GM18873 (cell line): ENCODE results near the gene HJURP.

Experiments
- ATAC-seq: cut with Tn5 transposase; IDR thresholded peaks from one replicate; pipeline ENCODE4 v1.9.1; 2021; ENCODE audit warnings: mild to moderate bottlenecking, moderate library complexity, moderate number of reproducible peaks; ENCODE audit not compliant: unreplicated experiment, low FRiP score

HJURP gene

DNA sequence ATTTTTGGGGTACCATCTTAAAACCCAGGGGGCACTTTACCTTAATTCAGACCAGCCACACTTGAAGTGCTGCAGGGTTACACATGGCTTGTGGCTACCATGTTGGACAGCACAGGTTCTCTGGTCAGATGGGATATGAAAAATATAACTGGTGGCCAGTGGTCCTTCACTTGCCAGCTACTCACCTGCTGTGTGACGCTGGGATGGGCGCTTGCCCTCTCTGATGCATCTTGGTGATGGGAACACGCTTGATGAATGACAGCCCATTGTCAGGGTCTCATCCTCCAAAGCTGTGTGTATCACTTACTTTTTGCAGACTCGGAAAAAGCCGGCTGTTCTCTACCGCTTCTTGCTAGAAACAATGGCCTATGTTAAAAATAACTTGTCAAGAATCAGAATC is 22.5 kb downstream of the HJURP start:
- no peak for ATAC-seq

DNA sequence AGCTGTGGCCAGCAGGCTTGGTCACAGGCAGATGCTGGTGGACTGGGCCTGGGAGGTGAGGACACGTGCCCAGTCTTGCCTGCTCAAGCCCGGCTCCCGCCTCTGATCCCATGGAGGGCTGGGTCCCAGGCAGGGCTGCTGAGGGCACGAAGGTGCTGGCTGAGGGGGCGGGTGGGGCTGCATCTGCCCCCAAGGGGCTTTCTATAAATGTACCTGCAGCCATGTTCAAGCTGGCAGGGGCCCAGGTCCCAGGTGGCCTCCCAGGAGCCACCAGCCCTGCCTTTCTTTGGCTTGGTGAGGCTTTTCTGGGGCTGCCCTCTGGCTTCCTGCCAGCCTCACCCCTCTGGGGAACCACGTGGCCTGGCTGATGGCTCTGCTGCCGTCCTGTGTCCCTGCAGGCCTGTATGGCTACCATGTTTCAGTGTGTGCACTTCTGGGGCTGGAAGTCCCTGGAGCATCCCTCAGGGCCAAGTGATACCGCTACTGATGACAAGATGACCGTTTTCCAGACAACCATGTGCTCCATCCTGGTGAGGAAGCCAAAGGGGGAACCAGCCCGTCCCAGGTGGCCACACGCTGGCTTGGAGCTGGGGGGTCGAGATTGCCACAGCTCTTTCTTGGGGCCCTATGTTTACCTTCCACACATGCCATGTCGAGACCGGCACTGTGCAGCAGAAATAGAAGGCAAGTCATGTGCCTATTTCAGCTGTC is 23.2 kb downstream of the HJURP start:
- ATAC-seq: no peak

DNA sequence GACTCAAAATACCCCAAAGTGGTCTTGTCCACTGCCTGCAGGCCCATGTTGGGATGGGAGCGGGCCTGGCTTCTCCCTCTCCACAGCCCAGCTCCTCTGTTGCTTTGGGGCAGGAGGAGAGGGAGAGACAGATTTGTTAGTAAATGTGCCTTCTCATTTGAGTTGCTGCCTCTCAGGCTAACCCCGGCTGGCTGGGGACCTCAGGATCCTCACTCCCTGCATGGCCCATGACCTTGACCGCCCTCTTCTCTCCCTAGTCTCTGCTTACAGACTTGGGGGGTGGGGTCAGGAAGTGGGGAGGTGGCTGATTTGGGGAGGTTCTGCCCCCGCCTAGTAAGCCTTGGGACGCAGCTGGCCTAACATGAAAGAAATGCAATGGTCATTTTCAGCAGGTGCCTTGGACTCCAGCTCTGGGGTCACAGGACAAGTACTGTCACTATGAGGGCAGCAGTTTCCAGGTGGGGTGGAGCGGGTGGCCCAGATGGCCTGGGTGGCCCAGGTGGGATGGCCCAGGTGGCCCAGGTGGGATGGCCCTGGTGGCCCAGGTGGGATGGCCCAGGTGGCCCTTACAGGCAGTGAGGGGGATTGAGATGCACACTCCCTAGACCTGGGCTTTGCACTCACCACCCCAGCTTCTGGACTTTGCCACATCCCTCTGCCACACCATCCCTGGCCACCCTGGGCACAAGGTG is 24.1 kb downstream of the HJURP start:
- no peak for ATAC-seq

DNA sequence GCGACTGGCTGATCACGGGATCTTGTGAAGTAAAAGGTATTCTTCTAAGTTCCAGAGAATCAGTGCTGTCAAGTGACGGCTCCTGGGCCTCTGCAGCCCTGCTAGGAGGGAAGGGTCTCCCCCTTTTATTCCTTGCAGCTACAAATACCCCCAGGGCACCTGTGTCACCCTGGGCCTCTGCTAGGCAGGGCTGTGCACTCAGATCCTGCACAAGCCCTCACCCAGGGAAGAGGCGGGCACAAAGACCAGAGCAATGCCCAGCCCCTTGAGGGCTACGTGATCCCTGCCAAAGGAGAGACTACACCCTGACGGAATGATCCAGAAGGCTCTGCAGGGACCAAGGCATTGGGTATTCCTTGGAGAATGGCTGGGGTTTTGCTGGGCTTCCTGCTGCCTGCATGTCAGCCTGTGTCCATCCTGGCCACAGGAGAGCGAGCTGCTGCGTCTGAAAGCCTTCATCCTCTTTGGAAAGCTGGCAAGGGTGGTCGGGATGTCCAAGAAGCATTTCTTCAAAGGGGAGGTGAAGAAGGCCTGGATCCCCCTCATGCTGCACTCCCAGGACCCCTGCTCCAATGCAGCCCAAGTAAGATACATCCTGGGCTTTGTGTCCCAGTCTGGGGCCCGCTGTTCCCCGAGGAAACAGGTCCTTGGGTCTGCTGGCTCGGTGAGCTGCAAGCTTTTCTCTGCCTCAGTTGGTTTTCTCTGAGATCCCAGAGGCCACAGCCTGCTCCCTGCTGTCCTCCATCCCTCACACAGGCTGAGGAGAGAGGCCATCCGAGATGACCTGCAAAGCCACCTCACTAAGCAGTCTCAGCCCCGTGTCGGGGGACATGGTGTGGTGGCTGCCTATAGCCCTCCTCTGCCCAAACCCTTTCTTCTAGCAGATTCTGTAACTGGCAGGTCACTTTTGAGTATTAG is 24.9 kb downstream of the HJURP start:
- ATAC-seq: no peak

DNA sequence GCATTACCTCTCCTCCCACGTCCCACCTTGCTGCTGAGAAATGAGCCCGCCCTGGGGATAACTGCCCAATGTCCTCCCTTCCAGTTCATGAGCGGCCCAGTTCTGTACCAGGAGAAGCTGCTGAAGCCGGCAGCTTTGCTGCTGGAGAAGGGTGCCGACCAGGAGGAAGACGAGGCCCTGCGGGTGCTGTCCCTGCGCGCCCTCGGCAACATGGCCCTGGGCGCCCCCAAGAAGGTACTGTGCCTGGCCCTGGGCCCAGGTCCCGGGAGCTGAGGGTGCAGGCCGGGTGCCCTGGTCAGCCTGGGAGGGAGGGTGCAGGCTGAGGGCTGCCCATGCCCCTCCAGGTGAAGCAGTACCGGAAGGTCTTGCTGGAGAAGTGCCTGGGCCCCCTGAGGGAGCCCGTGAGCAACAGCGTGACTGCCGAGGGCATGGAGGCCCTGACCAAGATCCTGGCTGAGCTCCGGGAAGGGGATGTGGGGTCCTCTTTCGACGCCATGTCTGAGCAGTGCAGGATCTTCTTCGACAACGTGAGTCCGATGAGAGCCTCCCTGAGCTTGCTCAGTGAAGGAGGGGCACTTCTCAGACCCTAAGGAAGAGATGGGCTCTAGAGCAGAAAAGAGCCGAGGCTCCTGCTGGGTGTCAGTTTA is 25.7 kb downstream of the HJURP start:
- no peak for ATAC-seq

DNA sequence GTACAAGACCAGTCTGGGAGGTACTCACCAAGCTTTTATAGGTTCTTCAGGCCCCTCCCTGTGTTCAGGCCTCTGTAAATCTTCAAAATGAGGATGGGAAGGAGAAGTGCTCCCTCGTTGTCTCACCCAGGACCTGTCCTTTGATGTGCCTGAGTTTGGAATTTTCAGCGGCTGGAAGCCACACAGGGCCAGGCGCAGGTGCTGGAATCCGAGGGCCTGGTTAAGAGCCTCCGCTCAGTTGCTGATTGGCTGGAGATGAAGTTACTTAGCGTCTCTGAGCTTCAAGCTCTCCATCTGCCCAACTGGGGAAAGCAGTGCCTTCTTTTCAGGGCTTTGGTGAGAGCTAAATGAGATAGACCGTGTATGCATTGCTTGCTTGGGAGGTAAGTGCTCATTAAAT is 30.0 kb downstream of the HJURP start:
- ATAC-seq: no peak

DNA sequence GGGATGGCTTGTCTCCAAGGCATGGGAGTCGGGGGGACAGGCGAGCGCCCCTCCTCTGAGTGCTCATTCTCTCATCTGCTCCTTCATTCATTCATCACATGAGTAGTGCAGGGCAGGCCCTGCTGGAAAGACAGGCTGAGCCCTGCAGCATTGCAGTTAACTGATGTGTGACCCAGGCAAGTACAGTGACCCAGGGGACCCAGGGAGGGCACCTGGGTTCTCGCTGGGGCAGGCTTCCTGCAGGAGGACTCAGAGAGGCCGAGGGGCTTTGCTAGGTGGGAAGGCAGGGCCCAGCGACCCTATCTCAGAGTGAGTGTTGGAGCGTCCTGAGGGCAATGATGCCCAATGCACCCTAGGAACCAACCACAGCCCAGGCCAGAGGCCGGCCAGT is 30.6 kb downstream of the HJURP start:
- ATAC-seq: no peak

DNA sequence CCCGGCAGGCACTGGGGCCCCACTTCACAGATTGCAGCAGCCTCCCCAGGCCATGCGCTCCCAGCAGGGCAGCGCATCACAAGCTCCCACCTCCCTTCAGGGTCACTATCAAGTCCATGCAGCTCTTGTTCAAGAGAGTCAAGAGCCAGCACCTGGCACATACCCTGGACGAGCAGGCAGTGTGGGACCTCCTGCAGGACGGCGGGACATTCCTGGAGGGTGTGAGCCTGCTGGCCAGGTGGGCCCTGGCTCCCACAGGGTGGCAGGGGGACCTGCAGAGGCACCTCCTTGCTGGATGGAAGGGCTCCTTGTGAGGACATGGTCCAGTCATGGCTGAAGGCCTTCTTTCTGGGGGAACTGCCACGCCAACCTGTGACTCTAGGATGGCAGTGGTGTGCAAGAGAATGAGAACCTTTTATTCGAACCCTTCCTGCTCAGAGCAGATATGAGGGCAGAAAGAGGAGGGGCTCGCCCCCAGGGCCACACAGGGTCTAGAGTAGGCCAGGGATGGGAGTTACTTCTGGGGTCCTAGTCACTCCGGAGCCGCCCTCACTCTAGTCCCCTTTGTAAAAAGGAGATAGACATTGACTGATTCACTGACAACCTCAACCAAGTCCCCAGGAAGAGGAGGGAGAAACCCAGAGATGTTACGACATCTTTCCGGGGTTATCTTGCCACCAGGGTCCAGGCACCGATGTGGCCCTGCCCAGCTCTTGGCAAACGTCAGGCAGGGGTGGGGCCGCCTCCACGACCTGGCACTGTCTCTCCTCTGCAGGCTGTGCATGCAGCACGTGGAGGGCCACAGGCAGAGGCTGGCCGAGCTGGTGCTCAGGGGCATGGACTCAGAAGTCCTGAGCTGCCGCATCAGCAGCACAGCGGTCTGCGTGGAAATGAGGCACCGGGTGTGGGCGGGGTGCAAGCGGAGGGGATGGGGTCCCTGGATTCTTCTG is 31.3 kb downstream of the HJURP start:
- no peak for ATAC-seq

DNA sequence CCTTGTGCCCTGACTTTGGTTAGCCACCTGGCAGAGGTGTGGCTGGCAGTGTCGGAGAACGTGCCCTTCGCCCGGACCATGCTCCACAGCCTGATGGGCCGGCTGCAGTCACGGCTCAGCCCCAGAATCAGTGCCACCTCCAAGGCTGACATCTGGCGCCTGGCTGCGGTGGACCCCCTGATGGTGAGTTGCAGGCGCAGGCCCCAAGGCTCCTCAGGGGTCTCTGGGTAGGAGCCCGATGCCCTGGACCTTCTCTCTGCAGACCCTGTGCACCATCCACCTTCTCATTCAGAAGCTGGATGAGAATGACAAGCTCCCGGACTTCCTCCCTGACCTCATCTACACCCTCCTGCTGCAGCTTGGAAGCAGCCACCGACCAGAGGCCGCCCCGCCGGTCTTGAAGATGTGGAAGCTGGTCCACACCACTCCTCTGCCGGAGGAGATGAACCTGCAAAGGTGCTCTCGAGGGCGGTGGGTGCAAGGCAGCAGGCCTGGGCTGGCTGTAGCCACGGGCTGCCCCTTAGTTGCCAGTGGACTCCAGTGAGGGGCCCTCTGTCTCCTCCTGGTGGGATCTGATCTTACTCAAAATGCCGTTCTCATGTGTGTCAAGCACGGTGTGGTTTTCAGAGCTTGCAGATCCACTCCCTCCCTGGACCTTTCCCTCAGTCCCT is 32.1 kb downstream of the HJURP start:
- no peak for ATAC-seq

DNA sequence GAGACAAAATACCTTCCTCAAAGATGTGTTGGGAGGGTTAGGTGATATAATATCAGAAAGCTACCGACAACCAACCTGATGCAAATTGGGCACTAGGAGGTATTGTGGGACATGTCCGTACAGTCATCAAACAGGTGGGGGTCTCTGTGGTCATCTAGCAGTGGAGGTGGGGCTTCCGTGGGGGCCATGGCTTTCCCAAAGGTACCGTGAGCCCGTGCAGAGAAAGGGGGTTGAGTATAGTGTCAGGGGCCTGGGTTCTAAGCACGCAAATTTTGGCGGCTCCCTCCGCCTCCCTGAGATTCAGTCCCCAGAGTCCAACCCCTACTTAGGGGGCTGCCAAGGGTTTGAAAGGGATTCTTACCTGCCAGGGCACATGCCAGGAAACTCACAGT is 32.6 kb downstream of the HJURP start:
- ATAC-seq: no peak

DNA sequence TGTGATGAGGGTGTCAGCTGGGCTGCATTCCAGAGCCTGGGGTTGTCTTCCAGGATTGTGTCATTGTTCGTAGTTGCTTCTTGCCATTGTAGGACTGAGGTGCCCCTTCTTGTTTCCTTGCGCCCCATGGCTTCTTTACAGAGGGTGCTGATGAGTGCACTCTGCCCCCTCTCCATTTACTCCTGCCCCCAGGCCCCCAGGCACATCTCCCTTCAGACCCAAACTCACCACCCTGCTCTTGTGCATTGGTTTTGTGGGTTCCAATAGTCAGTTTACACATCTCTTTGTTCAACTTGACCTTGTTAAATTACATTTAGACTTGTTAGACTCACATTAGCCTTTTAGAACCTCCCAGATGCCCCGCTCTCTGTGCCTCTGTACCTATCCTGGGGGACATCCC is 33.1 kb downstream of the HJURP start:
- no peak for ATAC-seq

DNA sequence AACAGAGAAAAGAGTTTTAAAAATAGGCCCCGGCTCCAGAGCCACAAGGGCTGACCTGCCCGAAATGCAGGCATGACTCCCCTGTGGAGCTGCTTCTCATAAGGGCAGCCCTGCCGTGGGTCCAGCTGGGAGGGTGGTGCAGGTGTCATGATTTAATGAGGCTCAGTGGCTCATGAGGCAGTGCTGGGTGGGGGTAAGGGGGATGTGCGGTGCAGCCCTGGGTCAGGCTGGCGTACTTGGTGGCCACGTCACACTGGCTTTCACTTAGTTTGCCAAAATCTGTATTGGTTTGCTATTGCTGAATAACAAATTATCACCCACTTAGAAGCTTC is 33.6 kb downstream of the HJURP start:
- no peak for ATAC-seq

DNA sequence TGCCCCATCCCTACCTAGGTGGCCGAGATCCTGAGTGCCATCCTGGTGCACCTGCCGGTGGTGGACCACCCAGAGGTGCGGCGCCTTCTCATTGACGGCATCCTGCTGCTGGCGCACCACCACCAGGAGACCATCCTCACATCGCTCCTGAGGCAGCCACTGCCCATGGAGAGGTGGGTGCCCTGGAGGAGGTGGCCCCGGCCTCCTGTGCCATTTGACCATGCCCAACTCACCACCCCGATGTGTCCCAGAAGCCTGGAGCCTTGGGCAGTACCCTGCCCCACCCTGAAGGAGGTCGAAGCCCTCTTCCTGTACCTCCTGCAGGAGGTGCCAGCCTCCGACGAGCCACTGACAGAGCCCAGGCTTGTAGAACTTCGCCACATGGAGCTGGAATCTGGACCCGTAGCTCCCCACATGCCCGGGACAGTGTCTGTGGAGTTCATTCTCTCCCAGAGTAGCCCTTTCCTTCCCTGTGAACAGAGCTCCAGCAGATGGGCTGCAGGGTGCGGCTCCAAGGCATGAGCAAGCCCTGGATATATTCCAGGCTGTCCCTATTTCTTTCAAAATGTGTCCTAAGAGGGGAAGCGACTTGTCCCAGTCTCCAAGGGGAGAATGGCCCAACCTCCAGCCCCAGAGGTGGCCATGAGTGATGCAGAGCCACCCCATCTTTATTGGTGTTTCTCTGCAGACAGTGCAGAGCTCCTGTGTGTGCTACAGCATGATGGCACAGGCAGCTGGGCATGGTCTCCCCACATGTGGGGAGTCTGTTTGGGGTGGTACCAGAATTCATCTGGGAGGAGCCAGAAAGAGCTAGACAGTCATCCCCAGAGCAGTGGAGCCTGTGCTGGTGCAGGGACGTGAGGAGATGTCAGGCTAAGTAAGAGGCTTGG is 34.2 kb downstream of the HJURP start:
- ATAC-seq: no peak

DNA sequence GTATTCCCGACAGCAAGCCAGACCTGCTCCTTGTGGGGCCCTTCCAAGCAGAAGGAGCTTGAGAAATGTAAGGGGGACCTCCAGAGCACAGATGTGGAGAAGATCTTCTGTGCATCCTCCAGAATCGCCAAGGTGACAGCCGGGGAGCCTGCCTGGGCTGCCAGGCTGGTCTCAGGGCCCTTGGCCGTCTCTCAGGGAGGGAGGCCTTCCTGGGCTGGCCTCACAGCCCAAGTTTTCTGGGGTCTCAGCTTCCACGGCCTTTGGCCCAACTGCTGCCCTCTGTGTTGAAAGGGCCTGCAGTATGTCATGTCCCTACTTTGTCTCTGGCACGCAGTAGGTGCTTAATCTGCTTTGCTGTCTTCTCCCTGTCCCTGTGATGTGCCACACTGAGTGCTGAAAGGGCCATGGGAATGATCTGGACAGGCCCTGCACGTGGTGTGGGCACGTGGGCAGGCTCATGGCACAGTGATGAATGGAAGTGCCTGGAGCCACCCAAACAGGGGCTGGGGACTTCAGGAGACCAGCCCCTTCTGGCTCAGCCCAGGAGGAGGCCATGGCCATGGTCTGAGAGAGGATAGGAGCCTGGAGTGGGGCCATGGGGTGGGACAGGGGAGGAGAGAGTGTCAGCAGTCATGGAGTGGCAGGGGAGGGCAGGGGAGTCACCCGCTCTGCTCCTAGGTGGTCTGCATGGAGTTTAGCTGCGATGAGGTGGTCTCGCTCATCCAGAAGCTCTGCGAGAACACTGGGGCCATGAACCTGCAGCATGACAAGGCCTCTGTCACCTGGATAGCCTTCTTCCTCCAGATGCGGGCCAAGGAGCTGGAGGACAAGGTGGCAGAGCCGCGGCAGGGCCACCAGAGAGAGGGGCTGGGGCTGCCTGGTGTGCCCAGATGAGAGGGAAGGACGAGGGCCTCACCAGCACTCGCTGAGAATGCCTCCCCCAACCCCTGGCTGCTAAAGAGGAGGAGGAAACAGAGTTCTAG is 35.4 kb downstream of the HJURP start:
- ATAC-seq: no peak

DNA sequence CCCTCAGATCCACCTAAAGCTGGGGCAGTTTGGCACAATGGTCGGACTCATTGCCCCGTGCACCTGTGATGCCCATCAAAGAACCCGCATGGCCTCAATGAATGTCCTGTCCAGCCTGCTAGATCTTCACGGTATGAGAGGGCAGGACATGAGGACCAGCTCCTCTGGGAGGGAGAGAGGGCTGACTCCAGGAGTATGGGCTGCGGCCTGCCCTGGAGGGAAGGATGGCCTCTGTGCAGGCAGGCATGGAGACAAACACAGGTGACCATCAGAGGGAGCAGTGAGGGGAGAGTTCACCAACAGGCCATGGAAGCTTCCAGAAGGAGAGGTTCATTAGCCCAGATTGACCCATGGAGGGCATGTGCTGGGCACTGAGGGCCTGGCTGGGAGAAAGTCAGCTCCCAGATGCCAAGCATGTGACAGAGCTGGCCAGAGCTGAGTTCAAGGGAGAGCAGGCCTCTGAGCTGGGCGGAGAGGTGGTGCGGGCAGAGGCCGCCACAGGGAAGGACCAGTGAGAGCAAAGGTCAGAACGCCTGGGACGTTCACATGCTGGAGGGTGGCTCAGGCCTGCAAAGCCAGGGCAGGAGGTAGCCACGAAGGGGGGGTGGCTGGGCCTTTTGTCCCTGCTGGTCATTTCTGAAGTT is 36.2 kb downstream of the HJURP start:
- no peak for ATAC-seq

DNA sequence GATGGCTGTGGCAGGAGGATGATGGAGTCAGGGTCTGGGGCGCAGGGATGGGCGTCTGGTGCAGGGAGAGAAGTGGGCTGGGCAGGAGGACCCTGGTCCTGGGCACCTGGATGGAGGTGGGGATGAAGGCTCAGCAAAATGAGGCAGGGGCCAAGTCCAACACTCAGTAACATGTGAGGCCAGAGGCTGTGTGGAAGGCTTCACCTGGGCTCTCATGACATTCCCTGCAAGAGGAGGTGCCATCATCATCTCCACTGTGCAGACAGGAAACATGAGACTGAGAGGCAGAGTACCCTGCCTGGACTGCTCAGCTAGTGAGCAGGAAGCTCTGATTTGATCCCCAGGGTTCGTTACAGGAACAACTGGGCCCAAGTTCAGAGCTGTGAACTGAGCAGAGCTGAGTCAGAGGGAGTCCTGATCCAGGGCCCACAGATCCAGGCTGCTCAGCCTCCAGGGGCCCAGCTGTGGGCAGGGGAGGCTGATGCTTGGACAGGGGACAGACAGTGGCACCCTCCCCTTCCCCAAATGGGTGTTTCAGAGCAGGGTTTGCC is 36.9 kb downstream of the HJURP start:
- no peak for ATAC-seq
